Endothelial cell of umbilical vein (primary cell): Measurements from ENCODE around the gene DLGAP1. TPM values are rescaled to one million over a fixed set of nuclear protein-coding genes. Genes with fewer than 3 reads are reported as not detected.

Source experiments
- BruUV-seq: library from RNA; stranded (reverse); fragments of 400-500 nt; replicated peaks from 2 replicates; lab custom pipeline; 2021; lab: Mats Ljungman, UMichigan
- CTCF ChIA-PET: fragments of 300-600, 350-600 bp; sonication (Branson Sonifier 250); formaldehyde crosslinking; loops from one replicate; lab custom pipeline; 2021; ENCODE audit warnings: antibody characterized with exemption, inconsistent platforms; lab: Charles Lee
- POLR2A ChIA-PET: fragments of 300-600, 350-600 bp; sonication (Branson Sonifier 250); formaldehyde crosslinking; loops from one replicate; lab custom pipeline; 2021; ENCODE audit warnings: antibody characterized with exemption, inconsistent platforms; lab: Charles Lee
- DNase-seq: peaks from one replicate; pipeline ENCODE4 v3.0.0-alpha.2; 2011; ENCODE audit warnings: low read depth, low spot score
- FAIRE-seq: peaks from 2 replicates; lab custom pipeline; 2011; peaks lifted over from hg19 to GRCh38; lab: Jason Lieb, UNC
- H2AFZ ChIP-seq: 2 replicates; pipeline ENCODE4 v1.6.0; 2012; ENCODE audit warnings: low read depth, low read length, control low read depth, inconsistent platforms
- H3K27ac ChIP-seq: 2 replicates; pipeline ENCODE4 v1.5.1; 2011; ENCODE audit warnings: low read depth, mild to moderate bottlenecking, control low read depth, low read length, moderate library complexity; ENCODE audit not compliant: insufficient read depth
- H3K27me3 ChIP-seq, 2 experiments: 2 replicates each; pipeline versions ENCODE4 v1.6.0 to v1.6.1; 2011; ENCODE audit warnings: low read length in 2 of 2, mixed read lengths in 1 of 2; ENCODE audit not compliant: control insufficient read depth in 2 of 2, insufficient read depth in 2 of 2
- H3K36me3 ChIP-seq, 2 experiments: 2 replicates in 1 of 2; 3 replicates in 1 of 2; pipeline ENCODE4 v1.5.1; 2011; ENCODE audit warnings: low read length in 2 of 2, mild to moderate bottlenecking in 1 of 2, moderate library complexity in 1 of 2; ENCODE audit not compliant: control insufficient read depth in 2 of 2, insufficient read depth in 2 of 2; ENCODE audit errors: extremely low read depth in 1 of 2
- H3K4me1 ChIP-seq: 3 replicates; pipeline ENCODE4 v1.5.1; 2011; ENCODE audit warnings: mild to moderate bottlenecking, low read length; ENCODE audit not compliant: control insufficient read depth, insufficient read depth; ENCODE audit errors: extremely low read depth
- H3K4me2 ChIP-seq: 2 replicates; pipeline ENCODE4 v1.6.1; 2011; ENCODE audit warnings: low read length, control low read depth, mixed read lengths; ENCODE audit not compliant: insufficient read depth
- H3K4me3 ChIP-seq, 3 experiments: fragments of 200-600 bp in 1 of 3; sonication (generic), shearing (Covaris generic) in 1 of 3; replicated peaks in 1 of 3; 2 replicates each; pipeline ENCODE4 v1.5.1; 2011 to 2016; ENCODE audit warnings: control low read depth in 3 of 3, low read length in 3 of 3, mild to moderate bottlenecking in 2 of 3, inconsistent platforms in 1 of 3, low read depth in 1 of 3, moderate library complexity in 1 of 3; ENCODE audit not compliant: insufficient read depth in 1 of 3
- H3K79me2 ChIP-seq: 2 replicates; pipeline ENCODE4 v1.6.0; 2012; ENCODE audit warnings: low read length, inconsistent platforms; ENCODE audit not compliant: control insufficient read depth, insufficient read depth
- H3K9ac ChIP-seq: replicated peaks from 2 replicates; pipeline ENCODE3; 2011; ENCODE audit warnings: low read length, control low read depth; ENCODE audit not compliant: insufficient read depth; ENCODE audit errors: extremely low read depth
- H3K9me1 ChIP-seq: replicated peaks from 3 replicates; pipeline ENCODE4 v1.6.0; 2011; ENCODE audit warnings: mild to moderate bottlenecking, low read length; ENCODE audit not compliant: control insufficient read depth, insufficient read depth; ENCODE audit errors: extremely low read depth
- H3K9me3 ChIP-seq: replicated peaks from 2 replicates; pipeline ENCODE4 v1.5.1; 2012; ENCODE audit warnings: low read length, inconsistent platforms; ENCODE audit not compliant: control insufficient read depth, insufficient read depth
- H4K20me1 ChIP-seq: replicated peaks from 2 replicates; pipeline ENCODE3; 2011; ENCODE audit warnings: mild to moderate bottlenecking, low read length; ENCODE audit not compliant: control insufficient read depth, insufficient read depth; ENCODE audit errors: extremely low read depth
- CTCF ChIP-seq, 2 donors: IDR thresholded peaks; 1 replicate in 1 of 2; 2 replicates in 1 of 2; pipeline ENCODE4 v1.5.1; 2011; ENCODE audit warnings: low read length in 2 of 2, mild to moderate bottlenecking in 2 of 2, moderate library complexity in 2 of 2, control low read depth in 1 of 2, inconsistent platforms in 1 of 2, low read depth in 1 of 2; ENCODE audit not compliant: insufficient read depth in 1 of 2; ENCODE audit errors: extremely low read depth in 1 of 2
- EZH2 ChIP-seq: IDR thresholded peaks from 2 replicates; pipeline ENCODE4 v1.6.1; 2012; ENCODE audit warnings: borderline replicate concordance, low read depth, mild to moderate bottlenecking, moderate library complexity, low read length, inconsistent platforms; ENCODE audit not compliant: severe bottlenecking
- FOS ChIP-seq: IDR thresholded peaks from 2 replicates; pipeline ENCODE4 v1.6.1; 2011; ENCODE audit warnings: mild to moderate bottlenecking, low read length, moderate library complexity, borderline replicate concordance; ENCODE audit not compliant: insufficient read depth
- GATA2 ChIP-seq: IDR thresholded peaks from 2 replicates; pipeline ENCODE4 v1.7.0; 2011; ENCODE audit warnings: low read depth, mild to moderate bottlenecking, moderate library complexity, mixed read lengths, low read length; ENCODE audit not compliant: insufficient read length, insufficient read depth
- JUN ChIP-seq: IDR thresholded peaks from 2 replicates; pipeline ENCODE4 v1.6.1; 2011; ENCODE audit warnings: borderline replicate concordance, low read depth; ENCODE audit not compliant: insufficient read length, insufficient read depth
- MAX ChIP-seq: IDR thresholded peaks from 2 replicates; pipeline ENCODE4 v1.6.1; 2011; ENCODE audit not compliant: insufficient read depth, insufficient read length
- MYC ChIP-seq: IDR thresholded peaks from one replicate; pipeline ENCODE4 v1.6.1; 2011; ENCODE audit warnings: mild to moderate bottlenecking, low read depth, low read length
- POLR2A ChIP-seq: IDR thresholded peaks from 2 replicates; pipeline ENCODE4 v1.6.1; 2012; ENCODE audit warnings: low read depth, mild to moderate bottlenecking, control low read depth, low read length
- POLR2AphosphoS5 ChIP-seq: IDR thresholded peaks from 2 replicates; pipeline ENCODE4 v1.6.1; 2012; ENCODE audit warnings: low read depth, mild to moderate bottlenecking, control low read depth, low read length, moderate library complexity; ENCODE audit not compliant: insufficient read depth
- dilution Hi-C: fragments of 300-500 bp; cut with MboI; formaldehyde crosslinking; loops from one replicate; pipeline ENCODE4 v1.15.0; 2019; ENCODE audit warnings: low sequenced_read_pairs; ENCODE audit not compliant: extremely low pct_ligation_motif_present
- intact Hi-C: fragments of 100-400 bp; cut with micrococcal nuclease; formaldehyde crosslinking; loops from one replicate; pipeline ENCODE4 v1.10.0; 2022
- polyA plus RNA-seq, 4 experiments: library from polyadenylated mRNA; depleted of rRNA in 3 of 4; stranded (reverse) in 3 of 4; unstranded in 1 of 4; fragments of >200 nt; gene quantifications; 2 replicates each; pipeline versions ENCODE4 v1.2.1 to v1.2.3, GENCODE V29; 2011 to 2012; ENCODE audit warnings: missing spikeins in 1 of 4
- total RNA-seq: library from RNA; stranded (reverse); gene quantifications from 2 replicates; pipeline ENCODE4 v1.2.3, GENCODE V29; 2021

Gene DLGAP1
- total and polyA plus RNA-seq, 2 donors (not counting 3 experiments of a cell fraction or from before 2014, with no cell fraction given): 0.04 TPM; not detected in 1

GRCh38 chr18:4134700-4135099 is 320.4 kb downstream of the DLGAP1 start:
- no peak for FAIRE-seq
- Histone ChIP-seq H3K4me1 (no peaks in the 10 kb centered on the region), H3K27me3 (no peaks in the 10 kb centered on the region), H3K9me1 (no peaks in the 10 kb centered on the region), H3K36me3 (no peaks in the 10 kb centered on the region), H3K9ac (no peak overlapping the region), H4K20me1 (no peaks in the 10 kb centered on the region), H3K4me3 (no peak overlapping the region), H3K27ac (no peak overlapping the region), H3K9me3 (no peaks in the 10 kb centered on the region), H2AFZ (no peak overlapping the region), H3K79me2 (no peaks in the 10 kb centered on the region), H3K4me2 (no peak overlapping the region)
- POLR2A ChIA-PET: no interaction called here
- no peak for DNase-seq
- BruUV-seq: no TSS peak
- CTCF ChIA-PET: interaction anchor here (1.0 kb wide), 1 partner anchor 28 kb away, joined by 3 read pairs; no protein-coding TSS in a partner anchor
- TF ChIP-seq CTCF (IDR thresholded peaks at IDR 0.05; ENCODE audit: extremely low read depth in 1 of 2, insufficient read depth in 1 of 2, low read depth in 1 of 2, low read length in 2 of 2) (no peak), MAX (no peak), GATA2 (no peak), FOS (no peak), POLR2A (no peak), POLR2AphosphoS5 (no peak), JUN (no peak), EZH2 (no peak), MYC (no peak)
- intact Hi-C loops: no loop called here
- dilution Hi-C loops: no loop called here
